ENCODE measurements around the gene DMBT1.

GRCh38 chr10:122559228-122559627 lies 1.3 kb upstream of the DMBT1 start:
- TF ChIP-seq CTCF (IDR thresholded peaks at IDR 0.05; ENCODE audit: low read depth, low read length, missing input control): no peak
- no peak for TF ChIP-seq YY1 (IDR thresholded peaks at IDR 0.05)
- no peak for TF ChIP-seq MAX (IDR thresholded peaks at IDR 0.05)
- no peak for TF ChIP-seq TAF1 (conservative IDR thresholded peaks at IDR 0.05)
- TF ChIP-seq ATF3 (IDR thresholded peaks at IDR 0.05): no peak
- no peak for TF ChIP-seq RAD21 (IDR thresholded peaks at IDR 0.05)
- TF ChIP-seq REST (IDR thresholded peaks at IDR 0.05): no peak
- no peak for TF ChIP-seq JUND (IDR thresholded peaks at IDR 0.05)
- TF ChIP-seq NR2F2 (IDR thresholded peaks at IDR 0.05): no peak
- no peak for TF ChIP-seq HNF4G (IDR thresholded peaks at IDR 0.05)
- TF ChIP-seq SP1 (IDR thresholded peaks at IDR 0.05): no peak
- TF ChIP-seq ZBTB33 (IDR thresholded peaks at IDR 0.05): no peak
- no peak for TF ChIP-seq EGR1 (IDR thresholded peaks at IDR 0.05; ENCODE audit: low read depth in 2 of 2)
- TF ChIP-seq FOXA1 (IDR thresholded peaks at IDR 0.05): no peak

Measured in liver (tissue), 3 donors.